BE2C (cell line): Measurements from ENCODE around the gene NFYC.

Experiments used
- DNase-seq: peaks from one replicate; pipeline ENCODE4 v3.0.0-alpha.2; 2020
- H3K27me3 ChIP-seq: fragments of 250-450 bp; sonication (Bioruptor Pico); 2 replicates; pipeline ENCODE4 v1.5.1; 2020; ENCODE audit warnings: mild to moderate bottlenecking
- H3K36me3 ChIP-seq: fragments of 250-450 bp; sonication (Bioruptor Pico); 2 replicates; pipeline ENCODE4 v1.5.1; 2020; ENCODE audit warnings: mild to moderate bottlenecking
- H3K4me1 ChIP-seq: fragments of 250-450 bp; sonication (Bioruptor Pico); 2 replicates; pipeline ENCODE4 v1.5.1; 2020
- H3K4me3 ChIP-seq: 2 replicates; pipeline ENCODE4 v1.5.1; 2011; ENCODE audit warnings: low read depth, low read length
- H3K9me3 ChIP-seq: fragments of 250-450 bp; sonication (Bioruptor Pico); 2 replicates; pipeline ENCODE4 v1.5.1; 2020
- TF ChIP-seq, protein P1 (sequence below): IDR thresholded peaks from 2 replicates; pipeline ENCODE4 v1.5.1; 2012; ENCODE audit warnings: mild to moderate bottlenecking, low read depth, low read length

Gene NFYC

DNA sequence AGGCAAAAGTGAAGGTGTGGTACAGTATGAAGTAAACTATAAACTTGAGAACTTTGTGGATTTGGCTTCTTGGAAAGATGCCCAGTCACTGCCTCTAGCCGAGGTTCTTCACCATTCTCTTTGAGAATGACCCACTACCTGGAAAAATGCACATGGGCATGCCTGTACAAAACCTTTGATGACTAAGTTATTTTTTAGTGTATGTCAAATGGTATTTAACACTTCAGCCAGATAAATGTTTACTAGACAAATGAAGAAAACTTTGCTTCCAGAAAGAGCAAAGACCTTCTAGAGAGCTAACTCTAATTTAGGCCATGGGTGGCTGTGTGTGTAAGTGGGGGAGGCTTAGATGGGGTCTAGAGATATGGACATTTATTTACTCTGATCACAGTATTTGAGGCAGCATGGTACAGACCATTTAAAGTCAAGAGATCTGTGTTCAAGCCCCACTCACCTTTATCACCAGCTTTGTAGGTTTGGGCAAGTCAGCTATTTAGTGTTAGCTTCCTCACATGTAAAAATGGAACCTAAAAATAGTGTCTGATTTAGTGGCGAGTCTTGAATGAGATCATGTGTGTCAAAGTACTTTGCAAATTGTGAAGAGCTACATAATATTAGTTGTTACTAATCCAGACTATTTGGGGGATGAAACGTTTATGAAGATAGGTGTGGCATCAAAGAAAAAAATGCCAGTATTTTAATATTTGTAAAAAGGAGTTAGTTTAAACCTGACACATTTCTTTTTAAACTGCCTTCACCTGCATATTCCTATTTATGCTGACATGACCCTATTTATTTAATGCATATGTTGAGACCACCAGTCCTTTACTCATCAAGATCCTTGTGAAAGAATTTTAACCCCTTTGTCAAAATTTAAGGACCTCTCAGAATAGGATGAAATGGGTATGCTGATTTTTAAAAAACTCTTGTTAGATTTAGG is 20.2 kb downstream of the NFYC start:
- TF ChIP-seq, protein P1, sequence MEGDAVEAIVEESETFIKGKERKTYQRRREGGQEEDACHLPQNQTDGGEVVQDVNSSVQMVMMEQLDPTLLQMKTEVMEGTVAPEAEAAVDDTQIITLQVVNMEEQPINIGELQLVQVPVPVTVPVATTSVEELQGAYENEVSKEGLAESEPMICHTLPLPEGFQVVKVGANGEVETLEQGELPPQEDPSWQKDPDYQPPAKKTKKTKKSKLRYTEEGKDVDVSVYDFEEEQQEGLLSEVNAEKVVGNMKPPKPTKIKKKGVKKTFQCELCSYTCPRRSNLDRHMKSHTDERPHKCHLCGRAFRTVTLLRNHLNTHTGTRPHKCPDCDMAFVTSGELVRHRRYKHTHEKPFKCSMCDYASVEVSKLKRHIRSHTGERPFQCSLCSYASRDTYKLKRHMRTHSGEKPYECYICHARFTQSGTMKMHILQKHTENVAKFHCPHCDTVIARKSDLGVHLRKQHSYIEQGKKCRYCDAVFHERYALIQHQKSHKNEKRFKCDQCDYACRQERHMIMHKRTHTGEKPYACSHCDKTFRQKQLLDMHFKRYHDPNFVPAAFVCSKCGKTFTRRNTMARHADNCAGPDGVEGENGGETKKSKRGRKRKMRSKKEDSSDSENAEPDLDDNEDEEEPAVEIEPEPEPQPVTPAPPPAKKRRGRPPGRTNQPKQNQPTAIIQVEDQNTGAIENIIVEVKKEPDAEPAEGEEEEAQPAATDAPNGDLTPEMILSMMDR, result no peak
- Histone ChIP-seq H3K4me3 (peak overlapping the region; percentile 80; the same call in 1 of the 2 replicates), H3K36me3 (no peaks in the 10 kb centered on the region), H3K27me3 (no peaks in the 10 kb centered on the region), H3K4me1 (no peaks in the 10 kb centered on the region), H3K9me3 (no peaks in the 10 kb centered on the region)
- no peak for DNase-seq

DNA sequence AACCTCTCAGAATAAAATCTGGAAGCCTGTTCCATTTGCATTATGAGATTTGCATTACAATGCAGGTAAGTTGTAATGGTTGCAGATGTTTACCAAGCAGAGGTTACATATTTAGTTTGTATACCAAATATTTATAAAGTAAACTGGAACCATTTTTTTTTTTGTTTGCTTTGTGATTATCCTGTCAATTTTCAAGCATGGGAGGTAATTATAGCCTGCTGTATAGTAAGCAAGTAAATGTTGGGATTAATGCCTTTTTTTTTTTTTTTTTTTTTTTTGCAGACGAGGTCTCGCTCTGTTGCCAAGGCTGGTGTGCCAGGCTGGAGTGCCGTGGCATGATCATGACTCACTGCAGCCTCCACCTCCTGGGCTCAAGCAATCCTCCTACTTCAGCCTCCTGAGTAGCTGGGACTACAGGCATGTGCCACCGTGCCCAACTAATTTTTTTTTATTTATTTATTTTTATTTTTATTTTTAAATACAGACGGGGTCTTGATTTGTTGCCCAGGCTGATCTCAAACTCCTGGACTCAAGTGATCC is 21.0 kb downstream of the NFYC start:
- Histone ChIP-seq H3K9me3 (no peaks in the 10 kb centered on the region), H3K27me3 (no peaks in the 10 kb centered on the region), H3K4me3 (no peak overlapping the region), H3K36me3 (no peaks in the 10 kb centered on the region), H3K4me1 (no peaks in the 10 kb centered on the region)
- TF ChIP-seq, protein P1, result no peak
- no peak for DNase-seq

DNA sequence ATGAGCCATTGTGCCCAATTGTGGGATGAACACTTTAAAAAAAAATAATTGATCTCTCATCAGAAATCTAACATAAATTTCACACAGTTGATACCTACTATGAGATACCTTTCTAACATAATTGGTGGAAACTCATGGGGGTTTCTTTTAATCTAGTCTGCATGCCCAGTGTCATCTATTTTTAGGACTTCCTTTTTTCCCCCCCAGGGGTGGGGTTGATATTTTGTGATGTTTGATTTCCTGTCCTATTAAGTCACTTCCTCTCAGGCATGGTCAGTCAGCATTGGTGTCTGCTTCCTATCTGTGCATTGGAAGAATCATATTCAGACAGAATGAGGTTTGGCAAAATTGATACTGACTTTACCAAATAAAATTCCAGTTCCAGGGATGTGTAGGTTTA is 21.5 kb downstream of the NFYC start:
- Histone ChIP-seq H3K4me3 (no peak overlapping the region), H3K36me3 (no peaks in the 10 kb centered on the region; the same call in 1 of the 2 replicates), H3K4me1 (no peaks in the 10 kb centered on the region), H3K27me3 (no peaks in the 10 kb centered on the region), H3K9me3 (no peaks in the 10 kb centered on the region)
- DNase-seq, result no peak
- TF ChIP-seq, protein P1, result no peak

DNA sequence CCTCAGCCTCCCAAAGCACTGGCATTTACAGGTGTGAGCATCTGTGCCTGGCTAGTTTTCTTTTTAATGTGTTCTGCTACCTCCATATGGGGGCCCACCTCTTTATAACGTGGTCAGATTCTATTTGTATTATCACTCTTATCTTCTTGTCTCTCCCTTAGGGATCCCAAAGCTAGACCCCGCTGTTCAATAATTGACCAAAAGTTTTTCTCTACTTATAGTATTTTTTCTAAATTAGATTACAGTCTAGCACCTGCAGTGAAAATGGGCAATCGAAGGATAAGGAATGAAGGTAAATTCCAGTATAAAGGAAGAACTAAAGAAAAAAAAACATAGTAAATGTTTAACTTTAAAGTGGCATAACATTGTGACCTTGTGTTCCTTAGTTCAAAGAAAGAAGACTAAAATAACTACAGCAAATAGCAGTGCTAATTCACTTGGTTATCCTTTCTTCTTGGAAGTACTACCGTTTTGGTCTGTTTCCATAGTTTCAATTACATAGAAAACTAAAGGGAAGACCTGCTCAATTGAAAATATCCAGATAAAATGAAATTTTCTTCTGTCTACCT is 24.1 kb downstream of the NFYC start:
- TF ChIP-seq, protein P1, result no peak
- no peaks in the 10 kb centered on the region for H3K4me1 ChIP-seq
- no peak for DNase-seq

DNA sequence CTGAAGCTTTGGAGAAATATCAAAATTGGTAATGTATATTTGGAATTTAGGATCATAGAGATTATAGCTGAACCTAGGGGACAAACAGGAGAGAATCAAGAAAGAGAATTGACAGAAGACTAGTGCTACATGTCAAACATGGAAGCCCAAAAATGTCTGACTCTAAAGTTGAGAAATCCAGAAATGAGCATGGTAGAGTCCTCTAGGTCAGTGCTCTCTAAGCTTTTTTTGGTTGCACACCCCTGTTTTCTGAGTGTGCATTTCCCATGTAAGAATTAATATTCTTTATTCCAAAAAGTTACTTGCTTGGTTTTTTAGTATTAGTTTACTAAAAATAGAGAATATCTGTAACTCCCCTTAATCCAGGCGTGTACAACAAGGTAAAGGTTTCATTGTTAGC is 25.6 kb downstream of the NFYC start:
- DNase-seq, result no peak
- no peaks in the 10 kb centered on the region for H3K4me1 ChIP-seq
- no peaks in the 10 kb centered on the region; the same call in 1 of the 2 replicates for H3K36me3 ChIP-seq
- no peaks in the 10 kb centered on the region for H3K9me3 ChIP-seq
- no peak overlapping the region for H3K4me3 ChIP-seq
- TF ChIP-seq, protein P1, result no peak
- H3K27me3 ChIP-seq, result no peaks in the 10 kb centered on the region

More for the DNA sequence above, 24.1 kb downstream of the NFYC start:
- Histone ChIP-seq H3K36me3 (no peaks in the 10 kb centered on the region; the same call in 1 of the 2 replicates), H3K9me3 (no peaks in the 10 kb centered on the region), H3K4me3 (no peak overlapping the region), H3K27me3 (no peaks in the 10 kb centered on the region)
